GM12872 (cell line): ENCODE measurements around the gene RADX.

Experiments used
- TF ChIP-seq, protein P1 (sequence below): IDR thresholded peaks from 3 replicates; pipeline ENCODE4 v1.5.1; 2011; ENCODE audit warnings: low read depth, mild to moderate bottlenecking, low read length, moderate library complexity; ENCODE audit not compliant: insufficient read depth

Gene RADX

GRCh38 chrX:106626789-106627188 is 15.0 kb downstream of the RADX start:
- TF ChIP-seq, protein P1, sequence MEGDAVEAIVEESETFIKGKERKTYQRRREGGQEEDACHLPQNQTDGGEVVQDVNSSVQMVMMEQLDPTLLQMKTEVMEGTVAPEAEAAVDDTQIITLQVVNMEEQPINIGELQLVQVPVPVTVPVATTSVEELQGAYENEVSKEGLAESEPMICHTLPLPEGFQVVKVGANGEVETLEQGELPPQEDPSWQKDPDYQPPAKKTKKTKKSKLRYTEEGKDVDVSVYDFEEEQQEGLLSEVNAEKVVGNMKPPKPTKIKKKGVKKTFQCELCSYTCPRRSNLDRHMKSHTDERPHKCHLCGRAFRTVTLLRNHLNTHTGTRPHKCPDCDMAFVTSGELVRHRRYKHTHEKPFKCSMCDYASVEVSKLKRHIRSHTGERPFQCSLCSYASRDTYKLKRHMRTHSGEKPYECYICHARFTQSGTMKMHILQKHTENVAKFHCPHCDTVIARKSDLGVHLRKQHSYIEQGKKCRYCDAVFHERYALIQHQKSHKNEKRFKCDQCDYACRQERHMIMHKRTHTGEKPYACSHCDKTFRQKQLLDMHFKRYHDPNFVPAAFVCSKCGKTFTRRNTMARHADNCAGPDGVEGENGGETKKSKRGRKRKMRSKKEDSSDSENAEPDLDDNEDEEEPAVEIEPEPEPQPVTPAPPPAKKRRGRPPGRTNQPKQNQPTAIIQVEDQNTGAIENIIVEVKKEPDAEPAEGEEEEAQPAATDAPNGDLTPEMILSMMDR: no peak

- TF ChIP-seq, protein P1: no peak
Measured at GRCh38 chrX:106631615-106632014, 19.8 kb downstream of the RADX start.

GRCh38 chrX:106649523-106650428 is 38.0 kb downstream of the RADX start:
- TF ChIP-seq, protein P1: no peak

GRCh38 chrX:106670631-106671030 is 58.9 kb downstream of the RADX start:
- TF ChIP-seq, protein P1: no peak

DNA sequence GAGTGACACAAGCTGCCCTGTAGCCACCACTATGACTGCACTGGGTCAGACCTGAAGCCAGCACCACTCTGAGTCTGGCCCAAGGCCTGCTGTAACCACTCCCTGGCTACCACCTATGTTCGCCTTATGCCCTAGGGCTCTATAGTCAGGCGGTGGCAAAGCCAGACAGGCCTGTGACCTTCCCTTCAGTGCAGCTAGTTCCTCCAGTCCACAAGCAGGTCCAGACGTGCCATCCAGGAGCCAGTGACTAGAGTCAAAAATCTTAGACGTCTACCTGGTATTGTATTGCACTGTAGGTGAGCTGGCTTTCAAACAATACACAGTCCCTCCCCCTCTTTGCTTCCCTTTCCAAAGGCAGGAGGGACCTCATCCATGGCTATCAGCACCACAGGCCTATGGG is 60.7 kb downstream of the RADX start:
- TF ChIP-seq, protein P1: no peak

DNA sequence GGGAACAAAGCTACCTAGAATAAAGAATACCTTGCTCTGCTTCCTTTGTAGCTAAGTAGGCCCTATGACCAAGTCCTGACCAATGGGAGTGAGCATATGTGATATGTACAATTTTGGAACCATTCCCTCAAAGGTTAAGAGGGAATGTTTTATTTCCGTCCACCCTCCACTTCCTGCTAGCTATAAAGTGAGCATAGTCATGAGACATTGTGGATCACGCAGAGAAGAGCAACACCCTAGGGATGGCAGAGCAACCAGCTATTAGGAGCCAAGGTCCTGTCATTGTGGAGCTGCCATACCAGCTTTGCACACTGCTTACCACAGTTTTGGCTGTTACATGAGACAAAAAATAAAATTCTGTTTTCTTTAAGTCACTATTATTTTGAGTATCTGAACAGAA is 68.9 kb downstream of the RADX start:
- TF ChIP-seq, protein P1: no peak

DNA sequence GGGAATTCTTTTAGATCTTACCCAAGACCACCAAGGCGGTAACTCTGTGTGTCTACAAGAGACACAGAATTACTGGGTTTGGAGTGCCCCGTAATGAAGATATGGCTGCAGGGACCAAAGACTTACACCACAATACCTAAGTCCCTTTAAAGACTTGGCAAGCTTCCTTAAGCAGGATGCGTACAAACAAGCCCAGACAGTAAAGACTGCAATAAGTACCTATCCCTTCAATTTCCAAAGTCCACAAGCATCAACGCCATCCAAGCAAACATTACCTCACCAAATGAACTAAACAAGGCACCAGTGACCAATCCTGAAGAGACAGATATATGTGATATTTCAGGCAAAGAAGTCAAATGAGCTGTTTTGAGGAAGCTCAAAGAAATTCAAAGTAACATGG is 72.4 kb downstream of the RADX start:
- TF ChIP-seq, protein P1: no peak
